ENCODE results near the gene ZNF396.

DNA sequence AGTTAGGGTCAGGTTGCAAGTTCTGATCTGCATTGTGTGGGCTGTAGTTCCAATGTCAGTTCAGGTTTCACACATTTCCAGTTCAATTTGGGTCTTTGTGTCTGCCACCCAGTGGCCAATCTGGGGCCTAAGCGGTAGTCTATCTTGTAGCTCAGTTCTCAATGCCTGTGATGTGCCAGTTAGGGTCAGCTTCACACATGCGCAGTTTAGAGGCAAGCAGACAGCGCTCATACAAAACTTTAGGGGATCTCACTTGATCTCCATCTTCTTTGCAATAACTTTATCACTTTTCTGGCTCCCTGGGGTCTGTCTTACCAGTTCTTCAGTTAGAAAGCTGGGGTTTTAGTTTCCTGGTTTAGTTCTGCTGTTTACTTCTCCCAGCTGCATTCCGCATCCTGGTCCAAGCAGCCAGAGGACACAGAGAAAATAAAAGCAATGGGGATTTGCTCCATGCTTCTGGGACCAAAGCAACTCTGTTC, 22.0 kb downstream of the ZNF396 start:
- TF ChIP-seq, protein P1, sequence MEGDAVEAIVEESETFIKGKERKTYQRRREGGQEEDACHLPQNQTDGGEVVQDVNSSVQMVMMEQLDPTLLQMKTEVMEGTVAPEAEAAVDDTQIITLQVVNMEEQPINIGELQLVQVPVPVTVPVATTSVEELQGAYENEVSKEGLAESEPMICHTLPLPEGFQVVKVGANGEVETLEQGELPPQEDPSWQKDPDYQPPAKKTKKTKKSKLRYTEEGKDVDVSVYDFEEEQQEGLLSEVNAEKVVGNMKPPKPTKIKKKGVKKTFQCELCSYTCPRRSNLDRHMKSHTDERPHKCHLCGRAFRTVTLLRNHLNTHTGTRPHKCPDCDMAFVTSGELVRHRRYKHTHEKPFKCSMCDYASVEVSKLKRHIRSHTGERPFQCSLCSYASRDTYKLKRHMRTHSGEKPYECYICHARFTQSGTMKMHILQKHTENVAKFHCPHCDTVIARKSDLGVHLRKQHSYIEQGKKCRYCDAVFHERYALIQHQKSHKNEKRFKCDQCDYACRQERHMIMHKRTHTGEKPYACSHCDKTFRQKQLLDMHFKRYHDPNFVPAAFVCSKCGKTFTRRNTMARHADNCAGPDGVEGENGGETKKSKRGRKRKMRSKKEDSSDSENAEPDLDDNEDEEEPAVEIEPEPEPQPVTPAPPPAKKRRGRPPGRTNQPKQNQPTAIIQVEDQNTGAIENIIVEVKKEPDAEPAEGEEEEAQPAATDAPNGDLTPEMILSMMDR (IDR thresholded peaks at IDR 0.05) = peak; percentile 72
- no peak for TF ChIP-seq EZH2 (IDR thresholded peaks at IDR 0.05)
- no peak for TF ChIP-seq EZH2phosphoT487 (IDR thresholded peaks at IDR 0.05)

Data from neural progenitor cell (in vitro differentiated cells).